B cell (primary cell): ENCODE results near the gene BCL6B. TPM values are rescaled to one million over a fixed set of nuclear protein-coding genes. Genes with fewer than 3 reads are reported as not detected.
A peak's percentile ranks its signal among the peaks of the same experiment; 100 is the strongest.

ENCODE experiments used
- ATAC-seq: fragments of 200-7000 bp; cut with Tn5 transposase; one replicate; pipeline ENCODE4 v1.10.0; 2021; ENCODE audit warnings: low read depth, mild to moderate bottlenecking, moderate number of reproducible peaks, moderate library complexity
- CTCF ChIA-PET: fragments of 350-600 bp; sonication (Branson Sonifier 250); formaldehyde crosslinking; loops from one replicate; lab custom pipeline; 2021; ENCODE audit warnings: antibody characterized with exemption, inconsistent platforms; lab: Charles Lee
- POLR2A ChIA-PET: fragments of 350-600 bp; sonication (Branson Sonifier 250); formaldehyde crosslinking; loops from one replicate; lab custom pipeline; 2021; ENCODE audit warnings: antibody characterized with exemption; lab: Charles Lee
- DNase-seq: peaks from one replicate; pipeline ENCODE4 v3.0.0; 2013
- H2AFZ ChIP-seq: 2 replicates; pipeline ENCODE4 v1.6.1; 2012; ENCODE audit warnings: mild to moderate bottlenecking, low read depth, low read length; ENCODE audit not compliant: insufficient read depth, poor library complexity, severe bottlenecking
- H3K27ac ChIP-seq, 2 donors: 1 replicate in 1 of 2; 2 replicates in 1 of 2; pipeline ENCODE4 v1.5.1; 2012 to 2013; ENCODE audit warnings: low read length in 2 of 2, mild to moderate bottlenecking in 2 of 2, moderate library complexity in 1 of 2
- H3K27me3 ChIP-seq, 4 experiments: fragments of 200-600 bp in 1 of 4; sonication (generic) in 1 of 4; replicated peaks in 1 of 4; 1 replicate in 2 of 4; 2 replicates in 2 of 4; pipeline versions ENCODE4 v1.6.1 to v1.7.0; 2013 to 2016; ENCODE audit warnings: low read length in 3 of 4, mild to moderate bottlenecking in 2 of 4, mixed read lengths in 1 of 4, moderate library complexity in 1 of 4; ENCODE audit not compliant: insufficient read depth in 4 of 4, control insufficient read depth in 3 of 4; ENCODE audit errors: control extremely low read depth in 1 of 4
- H3K36me3 ChIP-seq, 2 experiments: replicated peaks in 1 of 2; 1 replicate in 1 of 2; 2 replicates in 1 of 2; pipeline versions ENCODE4 v1.6.1 to v1.7.1; 2013; ENCODE audit warnings: low read length in 1 of 2; ENCODE audit not compliant: insufficient read depth in 2 of 2, control insufficient read depth in 1 of 2; ENCODE audit errors: control extremely low read depth in 1 of 2, extremely low read depth in 1 of 2
- H3K4me1 ChIP-seq, 2 donors: fragments of 200-600 bp in 1 of 2; sonication (generic) in 1 of 2; 1 replicate in 1 of 2; 2 replicates in 1 of 2; pipeline versions ENCODE4 v1.5.1 to v1.6.1; 2013 to 2017; ENCODE audit warnings: low read length in 2 of 2; ENCODE audit not compliant: control insufficient read depth in 2 of 2, insufficient read depth in 2 of 2
- H3K4me2 ChIP-seq: replicated peaks from 2 replicates; pipeline ENCODE3; 2012; ENCODE audit warnings: mild to moderate bottlenecking, low read depth, low read length; ENCODE audit not compliant: poor library complexity, severe bottlenecking
- H3K4me3 ChIP-seq, 5 experiments: fragments of 200-600 bp in 1 of 5; sonication (generic) in 1 of 5; 1 replicate in 3 of 5; 2 replicates in 2 of 5; pipeline versions ENCODE4 v1.5.1 to v1.7.0; 2011 to 2016; ENCODE audit warnings: low read length in 4 of 5, mild to moderate bottlenecking in 4 of 5, low read depth in 2 of 5, control low read depth in 1 of 5, moderate library complexity in 1 of 5; ENCODE audit not compliant: insufficient read depth in 1 of 5; ENCODE audit errors: control extremely low read depth in 1 of 5, extremely low read depth in 1 of 5
- H3K79me2 ChIP-seq: fragments of 200-600 bp; sonication (generic); one replicate; pipeline ENCODE4 v1.6.0; 2016; ENCODE audit warnings: low read length; ENCODE audit not compliant: control insufficient read depth, insufficient read depth
- H3K9ac ChIP-seq: fragments of 200-600 bp; sonication (generic); 2 replicates; pipeline ENCODE4 v1.6.1; 2017; ENCODE audit warnings: mild to moderate bottlenecking, low read length, moderate library complexity
- H3K9me3 ChIP-seq, 3 donors: one replicate each; pipeline versions ENCODE4 v1.6.1 to v1.7.1; 2013; ENCODE audit warnings: low read length in 2 of 3; ENCODE audit not compliant: control insufficient read depth in 2 of 3, insufficient read depth in 1 of 3; ENCODE audit errors: control extremely low read depth in 1 of 3
- H4K20me1 ChIP-seq: 2 replicates; pipeline ENCODE4 v1.6.0; 2012; ENCODE audit warnings: mild to moderate bottlenecking, low read length; ENCODE audit not compliant: insufficient read depth, control insufficient read depth, poor library complexity, severe bottlenecking
- H3K27ac Mint-ChIP-seq: one replicate; pipeline ENCODE4 v1.8.0; 2021; ENCODE audit warnings: mixed read lengths
- H3K27me3 Mint-ChIP-seq: one replicate; pipeline ENCODE4 v1.8.0; 2021; ENCODE audit warnings: mixed read lengths
- H3K4me1 Mint-ChIP-seq: one replicate; pipeline ENCODE4 v1.8.0; 2021; ENCODE audit warnings: mixed read lengths
- H3K4me3 Mint-ChIP-seq: one replicate; pipeline ENCODE4 v1.8.0; 2021; ENCODE audit warnings: mixed read lengths
- H3K9me3 Mint-ChIP-seq: one replicate; pipeline ENCODE4 v1.8.0; 2022; ENCODE audit warnings: mixed read lengths; ENCODE audit not compliant: insufficient read depth
- CTCF ChIP-seq: fragments of 200-600 bp; IDR thresholded peaks from one replicate; pipeline ENCODE4 v1.8.0; 2022; ENCODE audit warnings: antibody characterized with exemption, mild to moderate bottlenecking
- EZH2 ChIP-seq: IDR thresholded peaks from 2 replicates; pipeline ENCODE4 v1.6.1; 2012; ENCODE audit warnings: borderline replicate concordance, low read depth, mild to moderate bottlenecking, moderate library complexity, low read length; ENCODE audit not compliant: insufficient read depth, poor library complexity, severe bottlenecking
- WGBS: methylation state at CpG from one replicate; pipeline ENCODE4 v1.1.5; 2013; ENCODE audit warnings: missing lambda C conversion rate; ENCODE audit not compliant: insufficient coverage; 5-methylcytosine and 5-hydroxymethylcytosine counted together
- intact Hi-C: fragments of 100-400 bp; cut with micrococcal nuclease; formaldehyde crosslinking; loops from one replicate; pipeline ENCODE4 v1.10.0; 2022
- polyA plus RNA-seq: library from polyadenylated mRNA; depleted of rRNA; stranded (reverse); fragments of >200 nt; gene quantifications from 2 replicates; pipeline ENCODE4 v1.2.3, GENCODE V29; 2012
- total RNA-seq, 2 donors: library from RNA; stranded (reverse); fragments of 120-200 nt in 1 of 2; gene quantifications; 1 replicate in 1 of 2; 2 replicates in 1 of 2; pipeline versions ENCODE4 v1.2.3 to v1.2.4, GENCODE V29; 2013 to 2022

The BCL6B gene
- total and polyA plus RNA-seq, 2 donors (not counting 1 experiment from before 2014, with no cell fraction given): 0.25 to 0.34 TPM

- H3K4me1 ChIP-seq: peaks cover 35 to 56% of the 10 kb centered on the region in 2 donors
- POLR2A ChIA-PET: interaction anchor here (0.6 to 2.0 kb wide), 7 partner anchors 11 to 505 kb away, joined by 3 to 9 read pairs (median 5); a partner anchor contains a TSS
- peaks cover 0 to 4% (median 0%) of the 10 kb centered on the region in 4 experiments for H3K27me3 ChIP-seq
- no peak for TF ChIP-seq CTCF
- no peak for TF ChIP-seq EZH2
- H3K4me3 Mint-ChIP-seq: peak overlapping the region; percentile 86
- peaks cover 0 to 8% (median 0%) of the 10 kb centered on the region in 3 donors for H3K9me3 ChIP-seq
- H3K4me3 ChIP-seq: peak overlapping the region in 4 of 5 experiments; percentile 46 to 77 (median 65)
- H3K79me2 ChIP-seq: no peaks in the 10 kb centered on the region
- H4K20me1 ChIP-seq: no peaks in the 10 kb centered on the region
- no peaks in the 10 kb centered on the region for H3K27me3 Mint-ChIP-seq
- ATAC-seq (peak; percentile 6), DNase-seq (peak; percentile 75)
- peak overlapping the region; percentile 76 for H3K9ac ChIP-seq
- peak overlapping the region; percentile 73 for H2AFZ ChIP-seq
- peaks cover 55% of the 10 kb centered on the region for H3K4me1 Mint-ChIP-seq
- intact Hi-C loops: loop anchor here (1.0 to 10.0 kb wide), 2 partner anchors 7 to 542 kb away; partner anchors contain the start of gene MPDU1
- 4% methylated on average over 53 of the region's 53 CpGs for WGBS
- H3K4me2 ChIP-seq: peak overlapping the region; percentile 99
- peak overlapping the region; percentile 24 to 74 for H3K27ac ChIP-seq
- H3K27ac Mint-ChIP-seq: peak overlapping the region; percentile 85
- H3K36me3 ChIP-seq: peaks cover 0 to 2% of the 10 kb centered on the region in 2 experiments
- CTCF ChIA-PET: interaction anchor here (0.7 to 14.5 kb wide), 8 partner anchors 9 to 132 kb away, joined by 3 to 584 read pairs (median 4); partner anchors contain the start of gene BCL6B
- H3K9me3 Mint-ChIP-seq: no peaks in the 10 kb centered on the region
Observed at GRCh38 chr17:7042501-7043181, 19.8 kb downstream of the BCL6B start.

- intact Hi-C loops: loop anchor here (1.0 to 10.0 kb wide), 2 partner anchors 8 to 542 kb away; partner anchors contain the start of gene MPDU1
- peak; percentile 15 for TF ChIP-seq EZH2
- no peak for TF ChIP-seq CTCF
- WGBS: 6% methylated on average over 21 of the region's 21 CpGs
- peaks cover 0 to 2% of the 10 kb centered on the region in 2 experiments for H3K36me3 ChIP-seq
- peak overlapping the region; percentile 99 for H3K4me2 ChIP-seq
- peaks cover 53% of the 10 kb centered on the region for H3K4me1 Mint-ChIP-seq
- H2AFZ ChIP-seq: peak overlapping the region; percentile 73
- peak overlapping the region in 4 of 5 experiments; percentile 46 to 77 (median 65) for H3K4me3 ChIP-seq
- ChIA-PET CTCF (interaction anchor here (0.6 to 14.5 kb wide), 6 partner anchors 9 to 1030 kb away, joined by 3 to 584 read pairs (median 3); partner anchors contain the start of genes BCL6B and RNASEK), POLR2A (interaction anchor here (0.6 to 2.0 kb wide), 7 partner anchors 20 to 504 kb away, joined by 3 to 9 read pairs (median 5); a partner anchor contains a TSS)
- H3K27me3 Mint-ChIP-seq: no peaks in the 10 kb centered on the region
- peak overlapping the region; percentile 76 for H3K9ac ChIP-seq
- no peaks in the 10 kb centered on the region for H4K20me1 ChIP-seq
- H3K27me3 ChIP-seq: peaks cover 0 to 4% (median 0%) of the 10 kb centered on the region in 4 experiments
- H3K9me3 ChIP-seq: peaks cover 0 to 8% (median 0%) of the 10 kb centered on the region in 3 donors
- H3K4me3 Mint-ChIP-seq: peak overlapping the region; percentile 86
- ATAC-seq (no peak), DNase-seq (no peak)
- H3K27ac Mint-ChIP-seq: peak overlapping the region; percentile 85
- no peaks in the 10 kb centered on the region for H3K9me3 Mint-ChIP-seq
- H3K79me2 ChIP-seq: no peaks in the 10 kb centered on the region
- H3K27ac ChIP-seq: peak overlapping the region; percentile 56 to 74
- peaks cover 35 to 53% of the 10 kb centered on the region in 2 donors for H3K4me1 ChIP-seq
Observed at GRCh38 chr17:7043182-7043496, 20.3 kb downstream of the BCL6B start.
